Endothelial cell (in vitro differentiated cells): ENCODE measurements around the gene TECPR1. TPM values are rescaled to one million over a fixed set of nuclear protein-coding genes. Genes with fewer than 3 reads are reported as not detected.

Experiments
- DNase-seq: peaks from one replicate; pipeline ENCODE4 v3.0.0; 2021; ENCODE audit warnings: low spot score
- H3K27ac Mint-ChIP-seq: one replicate; pipeline ENCODE4 v1.8.0; 2021; ENCODE audit warnings: mixed read lengths, inconsistent platforms; ENCODE audit not compliant: unreplicated experiment
- H3K27me3 Mint-ChIP-seq: one replicate; pipeline ENCODE4 v1.8.0; 2021; ENCODE audit warnings: mild to moderate bottlenecking, moderate library complexity, mixed read lengths, inconsistent platforms; ENCODE audit not compliant: unreplicated experiment
- H3K36me3 Mint-ChIP-seq: one replicate; pipeline ENCODE4 v1.8.0; 2021; ENCODE audit warnings: mild to moderate bottlenecking, low read depth, mixed read lengths, inconsistent platforms; ENCODE audit not compliant: unreplicated experiment
- H3K4me1 Mint-ChIP-seq: one replicate; pipeline ENCODE4 v1.8.0; 2021; ENCODE audit warnings: mild to moderate bottlenecking, mixed read lengths, inconsistent platforms; ENCODE audit not compliant: unreplicated experiment
- H3K4me3 Mint-ChIP-seq: one replicate; pipeline ENCODE4 v1.8.0; 2021; ENCODE audit warnings: mild to moderate bottlenecking, mixed read lengths, inconsistent platforms; ENCODE audit not compliant: unreplicated experiment
- H3K9me3 Mint-ChIP-seq: one replicate; pipeline ENCODE4 v1.8.0; 2021; ENCODE audit warnings: mixed read lengths, inconsistent platforms; ENCODE audit not compliant: unreplicated experiment
- total RNA-seq: library from RNA; stranded (reverse); fragmentation: NEBNext Ultra II Directional; extraction: Animal tissue kit (Norgen Biotek cat#: 25700); gene quantifications from one replicate; pipeline ENCODE4 v1.2.1, GENCODE V29; 2021; ENCODE audit not compliant: unreplicated experiment
- TF ChIP-seq, protein P1 (sequence below): fragments of 200-600 bp; sonication (generic); IDR thresholded peaks from one replicate; pipeline ENCODE4 v1.5.0; 2021; ENCODE audit warnings: antibody characterized with exemption; ENCODE audit not compliant: unreplicated experiment

The TECPR1 gene
- total RNA-seq, 1 donor from 2014 or later = 129 TPM

DNA sequence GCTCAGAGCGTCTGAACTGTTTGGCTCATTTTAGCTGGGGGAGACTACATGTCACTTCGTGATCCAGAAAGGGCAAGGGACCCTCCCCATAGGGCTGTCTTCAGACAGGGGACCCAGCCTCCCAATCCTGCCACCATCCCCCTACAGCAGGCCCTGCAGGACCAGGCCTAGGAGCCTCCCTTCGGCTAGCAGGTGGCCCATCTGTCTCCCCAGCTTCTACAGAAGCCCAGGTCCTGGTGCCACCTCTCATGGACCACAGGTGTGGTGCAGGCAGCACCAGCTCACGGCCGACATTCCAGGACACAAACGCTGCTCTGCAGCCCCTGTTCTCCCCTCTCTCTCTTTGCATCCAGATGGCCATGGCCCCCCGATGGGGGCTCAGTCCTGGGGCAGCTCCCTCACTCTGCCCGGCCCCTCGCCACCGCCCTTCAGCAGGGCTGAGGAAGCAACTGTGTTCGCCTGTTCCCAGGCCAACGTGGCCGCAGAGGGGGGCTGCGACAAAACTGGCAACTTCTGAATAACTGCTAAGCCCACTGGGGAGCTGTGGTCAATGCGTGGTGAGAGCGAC lies 10.3 kb downstream of the TECPR1 start:
- H3K4me3 Mint-ChIP-seq = no peak overlapping the region
- no peak for DNase-seq
- peaks cover 5% of the 10 kb centered on the region for H3K27me3 Mint-ChIP-seq
- TF ChIP-seq, protein P1, sequence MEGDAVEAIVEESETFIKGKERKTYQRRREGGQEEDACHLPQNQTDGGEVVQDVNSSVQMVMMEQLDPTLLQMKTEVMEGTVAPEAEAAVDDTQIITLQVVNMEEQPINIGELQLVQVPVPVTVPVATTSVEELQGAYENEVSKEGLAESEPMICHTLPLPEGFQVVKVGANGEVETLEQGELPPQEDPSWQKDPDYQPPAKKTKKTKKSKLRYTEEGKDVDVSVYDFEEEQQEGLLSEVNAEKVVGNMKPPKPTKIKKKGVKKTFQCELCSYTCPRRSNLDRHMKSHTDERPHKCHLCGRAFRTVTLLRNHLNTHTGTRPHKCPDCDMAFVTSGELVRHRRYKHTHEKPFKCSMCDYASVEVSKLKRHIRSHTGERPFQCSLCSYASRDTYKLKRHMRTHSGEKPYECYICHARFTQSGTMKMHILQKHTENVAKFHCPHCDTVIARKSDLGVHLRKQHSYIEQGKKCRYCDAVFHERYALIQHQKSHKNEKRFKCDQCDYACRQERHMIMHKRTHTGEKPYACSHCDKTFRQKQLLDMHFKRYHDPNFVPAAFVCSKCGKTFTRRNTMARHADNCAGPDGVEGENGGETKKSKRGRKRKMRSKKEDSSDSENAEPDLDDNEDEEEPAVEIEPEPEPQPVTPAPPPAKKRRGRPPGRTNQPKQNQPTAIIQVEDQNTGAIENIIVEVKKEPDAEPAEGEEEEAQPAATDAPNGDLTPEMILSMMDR = no peak
- H3K9me3 Mint-ChIP-seq = no peaks in the 10 kb centered on the region
- H3K4me1 Mint-ChIP-seq = peaks cover 9% of the 10 kb centered on the region
- no peak overlapping the region for H3K27ac Mint-ChIP-seq
- peaks cover 17% of the 10 kb centered on the region for H3K36me3 Mint-ChIP-seq

DNA sequence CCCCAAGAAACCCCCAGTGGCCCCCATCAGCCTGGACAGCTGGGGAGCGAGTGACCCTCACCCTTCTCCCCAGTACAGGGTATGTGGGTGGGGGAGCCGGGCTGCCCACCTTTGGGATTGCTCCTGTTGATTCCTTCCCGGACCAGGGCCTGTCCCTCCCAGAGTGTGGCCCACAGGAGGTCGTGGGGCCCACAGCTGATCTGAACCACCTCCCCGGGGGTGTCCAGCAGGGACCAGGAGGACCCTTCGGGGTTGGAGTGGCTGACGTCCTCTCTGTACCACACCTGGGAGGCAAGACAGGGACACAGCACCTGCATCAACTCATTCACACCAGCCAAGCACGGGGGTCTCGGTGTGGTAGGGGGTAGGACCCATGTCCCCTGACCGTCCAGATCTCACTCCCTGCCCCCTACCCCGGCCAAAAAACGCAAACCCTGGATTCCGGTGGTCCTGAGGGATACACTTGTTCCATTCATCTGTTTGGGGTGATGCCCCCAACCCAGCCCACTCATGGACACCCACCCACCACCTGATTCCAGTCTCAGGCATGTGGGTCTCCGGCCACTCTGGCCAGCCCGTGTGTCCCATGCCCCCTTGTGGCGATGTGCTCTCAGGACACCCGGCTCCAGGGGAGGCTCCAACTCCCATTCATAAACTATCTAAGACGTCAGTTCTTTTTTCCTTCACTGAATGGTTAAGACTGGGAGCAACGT lies 10.9 kb downstream of the TECPR1 start:
- H3K4me1 Mint-ChIP-seq = peaks cover 9% of the 10 kb centered on the region
- no peak overlapping the region for H3K27ac Mint-ChIP-seq
- no peaks in the 10 kb centered on the region for H3K9me3 Mint-ChIP-seq
- H3K36me3 Mint-ChIP-seq = peaks cover 17% of the 10 kb centered on the region
- peak; percentile 81 for DNase-seq
- TF ChIP-seq, protein P1 = peak; percentile 88
- H3K4me3 Mint-ChIP-seq = no peak overlapping the region
- peaks cover 5% of the 10 kb centered on the region for H3K27me3 Mint-ChIP-seq

DNA sequence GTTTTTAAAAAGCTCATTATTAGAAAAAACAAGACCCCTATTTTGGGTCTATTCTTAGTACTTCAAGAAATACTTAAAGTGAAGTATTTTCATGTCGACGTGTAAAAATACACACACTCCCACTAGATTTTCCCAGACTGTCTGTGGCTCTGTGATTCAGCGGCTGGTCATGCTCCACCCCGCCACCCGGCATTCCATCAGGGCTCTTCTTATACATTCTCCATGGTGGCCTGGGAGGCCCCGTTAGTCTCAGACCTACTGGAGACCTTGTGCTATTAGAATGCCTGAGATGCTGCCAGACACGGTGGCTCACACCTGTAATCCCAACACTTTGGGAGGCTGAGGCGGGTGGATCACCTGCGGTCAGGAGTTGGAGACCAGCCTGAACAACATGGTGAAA lies 13.1 kb downstream of the TECPR1 start:
- no peak for DNase-seq
- H3K4me3 Mint-ChIP-seq = peak overlapping the region; percentile 50
- peaks cover 3% of the 10 kb centered on the region for H3K27me3 Mint-ChIP-seq
- no peaks in the 10 kb centered on the region for H3K9me3 Mint-ChIP-seq
- TF ChIP-seq, protein P1 = no peak
- H3K4me1 Mint-ChIP-seq = no peaks in the 10 kb centered on the region
- no peak overlapping the region for H3K27ac Mint-ChIP-seq
- peaks cover 27% of the 10 kb centered on the region for H3K36me3 Mint-ChIP-seq

DNA sequence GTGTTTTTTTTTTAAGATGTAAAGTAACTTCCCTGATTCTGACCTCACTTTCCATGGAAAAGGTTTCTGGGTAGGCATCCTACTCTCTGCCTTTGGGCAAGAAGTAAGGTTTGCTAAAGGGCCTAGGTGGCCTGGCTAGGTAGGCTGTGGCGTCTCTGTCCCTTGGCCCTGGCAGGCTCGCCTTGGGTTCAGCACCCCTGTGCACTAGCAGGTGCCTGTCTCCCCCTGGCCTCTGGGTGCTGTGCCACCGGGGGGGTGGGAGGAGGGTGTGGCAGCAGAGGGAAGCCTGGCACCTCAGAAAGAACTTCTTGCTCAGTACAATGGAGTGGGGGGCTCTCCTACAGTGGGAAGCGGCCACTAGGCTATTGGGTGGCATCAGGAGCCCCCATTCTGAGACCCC lies 14.0 kb downstream of the TECPR1 start:
- Mint-ChIP-seq H3K4me1 (no peaks in the 10 kb centered on the region), H3K9me3 (no peaks in the 10 kb centered on the region), H3K27ac (no peak overlapping the region), H3K4me3 (no peak overlapping the region), H3K27me3 (peaks cover 3% of the 10 kb centered on the region), H3K36me3 (peaks cover 30% of the 10 kb centered on the region)
- TF ChIP-seq, protein P1 = no peak
- no peak for DNase-seq
